ENCODE data around the gene LDLRAD4. TPM values are rescaled to one million over a fixed set of nuclear protein-coding genes. Genes with fewer than 3 reads are reported as not detected.

Gene LDLRAD4
- total and polyA plus RNA-seq, 12 donors = 3.9 to 64.5 (median 36.0) TPM

DNA sequence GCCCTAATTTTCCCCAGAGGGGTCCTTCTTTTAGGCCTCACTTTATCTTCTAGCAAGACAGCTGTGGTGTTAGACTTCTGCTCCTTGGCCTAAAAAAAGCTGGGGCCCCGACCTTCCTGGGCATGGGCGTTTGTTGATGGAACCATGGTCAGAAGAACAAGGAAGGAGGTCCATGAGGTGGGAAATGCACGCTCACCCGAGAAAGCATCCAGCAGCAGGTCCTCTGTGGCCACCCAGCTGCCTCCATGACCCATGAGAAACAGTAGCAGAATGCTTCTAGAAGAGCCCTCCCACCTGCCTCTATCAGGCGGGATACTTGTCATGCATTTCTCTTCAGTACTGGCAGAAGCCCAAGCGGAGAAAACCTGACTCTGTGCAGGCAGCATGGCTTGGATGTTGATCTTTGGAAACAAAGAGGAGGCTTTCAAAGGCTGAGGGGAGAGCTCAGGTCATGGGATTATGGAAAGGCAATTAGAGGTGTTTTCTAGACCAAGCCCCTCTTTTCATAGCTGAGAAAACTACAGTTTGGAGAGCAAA is 258.7 kb downstream of the LDLRAD4 start:
- Histone ChIP-seq H3K4me3 (no peak overlapping the region), H3K36me3 (replicated peaks in 1 of 2) (no peaks in the 10 kb centered on the region), H3K4me1 (replicated peaks in 1 of 2) (peaks cover 0 to 21% of the 10 kb centered on the region in 2 donors), H3K27me3 (no peaks in the 10 kb centered on the region), H3K27ac (no peak overlapping the region), H3K9me3 (replicated peaks in 1 of 3) (no peaks in the 10 kb centered on the region)
- no peak for TF ChIP-seq POLR2A (IDR thresholded peaks at IDR 0.05)
- TF ChIP-seq, protein P1, sequence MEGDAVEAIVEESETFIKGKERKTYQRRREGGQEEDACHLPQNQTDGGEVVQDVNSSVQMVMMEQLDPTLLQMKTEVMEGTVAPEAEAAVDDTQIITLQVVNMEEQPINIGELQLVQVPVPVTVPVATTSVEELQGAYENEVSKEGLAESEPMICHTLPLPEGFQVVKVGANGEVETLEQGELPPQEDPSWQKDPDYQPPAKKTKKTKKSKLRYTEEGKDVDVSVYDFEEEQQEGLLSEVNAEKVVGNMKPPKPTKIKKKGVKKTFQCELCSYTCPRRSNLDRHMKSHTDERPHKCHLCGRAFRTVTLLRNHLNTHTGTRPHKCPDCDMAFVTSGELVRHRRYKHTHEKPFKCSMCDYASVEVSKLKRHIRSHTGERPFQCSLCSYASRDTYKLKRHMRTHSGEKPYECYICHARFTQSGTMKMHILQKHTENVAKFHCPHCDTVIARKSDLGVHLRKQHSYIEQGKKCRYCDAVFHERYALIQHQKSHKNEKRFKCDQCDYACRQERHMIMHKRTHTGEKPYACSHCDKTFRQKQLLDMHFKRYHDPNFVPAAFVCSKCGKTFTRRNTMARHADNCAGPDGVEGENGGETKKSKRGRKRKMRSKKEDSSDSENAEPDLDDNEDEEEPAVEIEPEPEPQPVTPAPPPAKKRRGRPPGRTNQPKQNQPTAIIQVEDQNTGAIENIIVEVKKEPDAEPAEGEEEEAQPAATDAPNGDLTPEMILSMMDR (IDR thresholded peaks at IDR 0.05) = no peak
- intact Hi-C loops (cut with DNase I) = no loop called here
- WGBS, 4 donors = 90 to 97% (median 94%) methylated on average over 6 of the region's 6 CpGs
- peak in 1 of 7 donors; percentile 43 for DNase-seq

DNA sequence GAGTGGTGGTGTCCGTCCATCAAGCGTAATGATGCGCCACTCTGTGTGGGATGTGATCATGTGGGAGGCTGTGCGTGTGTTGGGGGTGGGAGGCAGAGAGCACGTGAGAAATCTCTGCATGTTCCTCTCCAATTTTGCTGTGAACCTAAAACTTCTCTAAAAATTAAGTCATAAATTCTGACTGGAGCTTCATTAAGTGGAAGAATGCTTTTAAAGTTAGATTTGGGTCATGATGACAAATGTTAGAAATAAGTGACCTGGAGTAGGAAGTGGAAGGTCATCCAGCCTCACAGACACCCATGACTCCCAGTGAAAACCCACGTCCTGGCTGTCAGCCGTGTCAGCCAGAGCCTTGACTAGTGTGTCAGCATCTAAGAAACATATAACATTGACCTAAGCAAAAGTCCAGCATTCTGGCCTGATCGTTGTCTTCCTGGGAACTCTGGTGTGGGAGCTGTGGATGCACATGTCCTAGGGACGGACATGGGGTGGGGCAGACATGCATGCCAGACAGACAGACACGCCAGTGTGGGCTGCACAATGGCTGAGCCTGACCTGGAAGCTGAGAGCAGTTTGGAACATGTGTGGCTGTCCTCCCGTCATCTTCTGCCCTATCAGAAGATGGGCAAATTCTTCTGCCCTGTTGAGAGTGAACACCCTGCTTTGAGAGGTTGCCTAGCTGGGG is 262.2 kb downstream of the LDLRAD4 start:
- no peak for TF ChIP-seq POLR2A (IDR thresholded peaks at IDR 0.05)
- TF ChIP-seq, protein P1 (IDR thresholded peaks at IDR 0.05) = no peak
- H3K4me3 ChIP-seq = no peak overlapping the region
- H3K4me1 ChIP-seq (replicated peaks in 1 of 2) = peaks cover 0 to 9% of the 10 kb centered on the region in 2 donors
- no peaks in the 10 kb centered on the region for H3K36me3 ChIP-seq (replicated peaks in 1 of 2)
- intact Hi-C loops (cut with DNase I) = no loop called here
- 55 to 62% (median 62%) methylated on average over 11 of the region's 11 CpGs for WGBS, 4 donors
- H3K9me3 ChIP-seq (replicated peaks in 1 of 3) = no peaks in the 10 kb centered on the region
- no peaks in the 10 kb centered on the region for H3K27me3 ChIP-seq
- peak in 3 of 7 donors; percentile 28 to 52 (median 45) for DNase-seq
- H3K27ac ChIP-seq = peak overlapping the region in 1 of 5 donors; percentile 42

DNA sequence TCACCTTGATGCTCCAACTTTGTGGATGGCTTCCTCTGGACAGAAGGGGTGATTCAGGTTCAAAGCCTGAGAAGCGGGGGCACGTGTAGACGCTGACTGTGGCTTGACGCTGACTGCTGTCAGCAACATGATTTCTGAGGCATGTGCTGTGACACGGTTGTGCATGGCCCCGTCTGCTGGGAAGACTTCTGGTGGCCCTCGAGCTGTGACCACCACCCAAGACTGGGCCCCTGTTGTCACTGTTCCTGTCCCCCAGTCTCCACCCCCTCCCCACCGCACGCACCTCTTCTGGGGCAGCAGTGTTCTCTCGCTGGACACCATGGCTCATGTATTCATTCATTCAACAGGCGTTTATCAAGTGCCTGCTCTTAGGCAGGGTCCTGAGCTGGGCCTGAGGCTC is 262.8 kb downstream of the LDLRAD4 start:
- 82 to 88% (median 87%) methylated on average over 11 of the region's 11 CpGs for WGBS, 4 donors
- TF ChIP-seq, protein P1 (IDR thresholded peaks at IDR 0.05) = no peak
- TF ChIP-seq POLR2A (IDR thresholded peaks at IDR 0.05) = no peak
- intact Hi-C loops (cut with DNase I) = no loop called here

DNA sequence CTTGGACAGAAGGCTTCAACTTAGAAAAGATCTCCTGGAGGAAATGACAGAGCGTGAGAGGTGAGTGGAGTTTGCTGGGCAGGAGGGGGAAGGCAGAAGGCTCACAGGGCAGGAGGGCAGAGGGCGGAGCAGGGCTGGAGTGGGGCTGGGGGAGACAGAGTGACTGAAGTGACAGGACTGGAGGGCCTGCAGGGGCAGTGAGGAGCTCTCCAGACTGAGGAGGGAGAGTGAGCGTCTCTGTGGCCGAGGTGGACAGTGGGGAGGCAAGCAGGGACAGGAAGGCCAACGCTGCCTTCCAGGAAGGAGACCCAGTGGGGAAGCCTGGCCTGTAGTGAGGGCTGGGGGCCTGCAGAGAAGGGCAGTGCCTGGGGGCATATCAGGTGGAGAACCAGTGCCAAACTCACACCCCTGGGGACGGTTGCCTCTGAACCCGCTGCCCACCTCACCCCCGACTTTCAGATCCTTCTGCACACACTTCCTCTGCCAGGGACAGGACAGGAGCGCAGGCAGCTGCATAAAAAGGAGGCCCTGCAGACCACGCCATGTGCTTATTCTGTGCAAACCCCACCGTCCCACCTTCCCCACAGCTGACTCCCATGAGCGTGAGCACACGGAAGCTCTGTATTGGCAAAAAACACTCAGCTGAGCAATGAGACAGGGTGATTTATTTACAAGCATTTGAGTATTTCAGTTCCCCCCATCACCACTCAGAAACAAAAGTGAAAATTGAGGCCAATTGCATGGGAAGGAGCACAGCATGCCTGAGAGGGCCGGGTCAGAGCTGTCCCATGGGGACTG is 263.5 kb downstream of the LDLRAD4 start:
- Histone ChIP-seq H3K36me3 (replicated peaks in 1 of 2) (no peaks in the 10 kb centered on the region), H3K4me3 (no peak overlapping the region), H3K27me3 (no peaks in the 10 kb centered on the region), H3K4me1 (replicated peaks in 1 of 2) (peaks cover 0 to 9% of the 10 kb centered on the region in 2 donors), H3K27ac (peak overlapping the region in 1 of 5 donors; percentile 24), H3K9me3 (replicated peaks in 1 of 3) (no peaks in the 10 kb centered on the region)
- DNase-seq = peak in 1 of 7 donors; percentile 44
- intact Hi-C loops (cut with DNase I) = no loop called here
- TF ChIP-seq, protein P1 (IDR thresholded peaks at IDR 0.05) = no peak
- no peak for TF ChIP-seq POLR2A (IDR thresholded peaks at IDR 0.05)
- 77 to 90% (median 85%) methylated on average over 10 to 14 of the region's 14 CpGs for WGBS, 4 donors

More for the DNA sequence above, 262.8 kb downstream of the LDLRAD4 start:
- Histone ChIP-seq H3K4me1 (replicated peaks in 1 of 2) (peaks cover 0 to 9% of the 10 kb centered on the region in 2 donors), H3K27ac (peak overlapping the region in 1 of 5 donors; percentile 42), H3K4me3 (no peak overlapping the region), H3K9me3 (replicated peaks in 1 of 3) (no peaks in the 10 kb centered on the region), H3K36me3 (replicated peaks in 1 of 2) (no peaks in the 10 kb centered on the region), H3K27me3 (no peaks in the 10 kb centered on the region)
- peak in 1 of 7 donors; percentile 41 for DNase-seq
